Measurements from ENCODE around the gene CYTH2.
"Not testable (repeated sequence)": the region's sequence is repeated elsewhere in the genome, so short reads cannot be mapped to it uniquely, and the experiment has no call there.

The CYTH2 gene

DNA sequence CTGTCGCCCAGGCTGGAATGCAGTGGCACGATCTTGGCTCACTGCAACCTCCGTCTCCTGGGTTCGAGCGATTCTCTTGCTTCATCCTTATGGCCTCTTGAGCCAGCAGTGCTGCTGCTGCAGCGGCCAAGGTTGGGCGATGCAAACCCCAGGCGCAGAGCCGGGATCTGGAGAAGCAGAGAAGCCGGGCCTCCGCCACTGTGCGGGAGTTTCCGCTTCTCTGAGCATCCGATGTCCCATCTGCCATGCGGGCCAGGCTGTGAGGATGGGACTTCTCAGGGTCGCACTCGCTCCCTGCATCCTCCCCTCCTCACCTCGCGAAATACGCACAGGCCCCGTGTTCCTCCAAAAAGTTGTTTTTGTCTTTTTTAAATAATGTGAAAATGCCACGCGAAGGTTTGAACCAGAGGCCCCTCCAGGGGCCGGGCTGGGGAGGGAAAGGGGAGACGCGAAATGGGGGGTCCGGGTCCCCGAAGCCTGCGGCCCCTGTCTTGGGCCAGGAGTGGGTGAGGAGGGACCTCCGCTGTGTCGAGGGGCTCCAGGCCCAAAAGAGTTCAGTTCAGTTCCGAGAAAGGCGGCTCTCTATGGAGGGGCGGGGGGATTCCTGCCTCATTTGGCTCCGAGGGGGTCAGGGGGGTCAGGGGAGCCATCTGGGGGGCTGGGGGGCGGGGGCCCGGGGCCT, 15.9 kb downstream of the CYTH2 start:
- Histone ChIP-seq H3K9me3 (ENCODE audit: insufficient read depth, low read length, severe bottlenecking) (no peaks in the 10 kb centered on the region), H3K4me2 (ENCODE audit: insufficient read depth, low read length) (no peak overlapping the region), H3K4me1 (ENCODE audit: insufficient read depth, low read length) (peaks cover 3% of the 10 kb centered on the region; the same call in 1 of the 2 replicates), H3K4me3 (ENCODE audit: low read depth in 1 of 2, low read length in 2 of 2) (no peak overlapping the region), H3K27ac (ENCODE audit: low read length) (no peak overlapping the region), H3K27me3 (ENCODE audit: insufficient read depth, low read length, poor library complexity) (no peaks in the 10 kb centered on the region), H3K9ac (ENCODE audit: low read depth, low read length) (no peak overlapping the region), H3K79me2 (ENCODE audit: insufficient read depth, low read length) (no peaks in the 10 kb centered on the region), H4K20me1 (ENCODE audit: insufficient read depth, low read length) (peaks cover 14% of the 10 kb centered on the region), H3K36me3 (ENCODE audit: insufficient read depth, low read length) (peaks cover 10% of the 10 kb centered on the region), H2AFZ (ENCODE audit: low read depth, low read length) (no peak overlapping the region)
- ATAC-seq (ENCODE audit: insufficient read depth, low read depth) (no peak), DNase-seq (no peak)
- TF ChIP-seq, protein P1, sequence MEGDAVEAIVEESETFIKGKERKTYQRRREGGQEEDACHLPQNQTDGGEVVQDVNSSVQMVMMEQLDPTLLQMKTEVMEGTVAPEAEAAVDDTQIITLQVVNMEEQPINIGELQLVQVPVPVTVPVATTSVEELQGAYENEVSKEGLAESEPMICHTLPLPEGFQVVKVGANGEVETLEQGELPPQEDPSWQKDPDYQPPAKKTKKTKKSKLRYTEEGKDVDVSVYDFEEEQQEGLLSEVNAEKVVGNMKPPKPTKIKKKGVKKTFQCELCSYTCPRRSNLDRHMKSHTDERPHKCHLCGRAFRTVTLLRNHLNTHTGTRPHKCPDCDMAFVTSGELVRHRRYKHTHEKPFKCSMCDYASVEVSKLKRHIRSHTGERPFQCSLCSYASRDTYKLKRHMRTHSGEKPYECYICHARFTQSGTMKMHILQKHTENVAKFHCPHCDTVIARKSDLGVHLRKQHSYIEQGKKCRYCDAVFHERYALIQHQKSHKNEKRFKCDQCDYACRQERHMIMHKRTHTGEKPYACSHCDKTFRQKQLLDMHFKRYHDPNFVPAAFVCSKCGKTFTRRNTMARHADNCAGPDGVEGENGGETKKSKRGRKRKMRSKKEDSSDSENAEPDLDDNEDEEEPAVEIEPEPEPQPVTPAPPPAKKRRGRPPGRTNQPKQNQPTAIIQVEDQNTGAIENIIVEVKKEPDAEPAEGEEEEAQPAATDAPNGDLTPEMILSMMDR (IDR thresholded peaks at IDR 0.05; ENCODE audit: borderline replicate concordance, extremely low read depth, low read length, poor library complexity, severe bottlenecking) = no peak
- no peak for TF ChIP-seq EZH2 (IDR thresholded peaks at IDR 0.05; ENCODE audit: borderline replicate concordance, low read depth, low read length, severe bottlenecking)

GRCh38 chr19:48486706-48487105, 17.5 kb downstream of the CYTH2 start:
- not testable (repeated sequence) for H2AFZ ChIP-seq (ENCODE audit: low read depth, low read length); H3K27me3 ChIP-seq (ENCODE audit: insufficient read depth, low read length, poor library complexity); H3K4me2 ChIP-seq (ENCODE audit: insufficient read depth, low read length); DNase-seq; H3K9me3 ChIP-seq (ENCODE audit: insufficient read depth, low read length, severe bottlenecking); H3K9ac ChIP-seq (ENCODE audit: low read depth, low read length); ATAC-seq (ENCODE audit: insufficient read depth, low read depth); H3K4me3 ChIP-seq (ENCODE audit: low read depth in 1 of 2, low read length in 2 of 2); H3K36me3 ChIP-seq (ENCODE audit: insufficient read depth, low read length); H3K79me2 ChIP-seq (ENCODE audit: insufficient read depth, low read length); H3K27ac ChIP-seq (ENCODE audit: low read length)
- H3K4me1 ChIP-seq (ENCODE audit: insufficient read depth, low read length) = peaks cover 15% of the 10 kb centered on the region
- peaks cover 10% of the 10 kb centered on the region for H4K20me1 ChIP-seq (ENCODE audit: insufficient read depth, low read length)

DNA sequence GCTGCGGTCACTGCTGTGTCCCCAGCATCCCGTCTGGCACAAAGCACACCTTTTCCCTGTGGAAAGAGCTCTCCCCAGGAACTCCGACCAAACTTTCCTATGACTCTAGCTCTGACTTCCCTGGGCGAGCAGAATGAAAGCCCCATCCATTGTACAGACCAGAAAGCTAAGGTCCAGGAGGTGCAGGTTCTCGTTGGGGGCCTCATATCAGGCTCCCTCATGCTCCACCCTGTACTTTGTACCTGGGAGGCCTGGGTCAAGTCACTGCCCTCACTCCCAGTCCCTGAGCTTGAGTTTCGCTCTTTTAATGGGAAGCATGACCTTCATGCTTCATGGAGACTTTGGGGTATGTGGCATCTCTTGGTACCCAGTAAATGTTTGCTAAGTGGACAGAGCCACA, 18.4 kb downstream of the CYTH2 start:
- no peak for TF ChIP-seq EZH2 (IDR thresholded peaks at IDR 0.05; ENCODE audit: borderline replicate concordance, low read depth, low read length, severe bottlenecking)
- H3K9me3 ChIP-seq (ENCODE audit: insufficient read depth, low read length, severe bottlenecking) = no peaks in the 10 kb centered on the region
- H3K36me3 ChIP-seq (ENCODE audit: insufficient read depth, low read length) = no peaks in the 10 kb centered on the region
- H3K9ac ChIP-seq (ENCODE audit: low read depth, low read length) = no peak overlapping the region
- no peaks in the 10 kb centered on the region for H3K79me2 ChIP-seq (ENCODE audit: insufficient read depth, low read length)
- H3K4me2 ChIP-seq (ENCODE audit: insufficient read depth, low read length) = no peak overlapping the region
- no peak for DNase-seq
- H4K20me1 ChIP-seq (ENCODE audit: insufficient read depth, low read length) = peaks cover 7% of the 10 kb centered on the region
- no peaks in the 10 kb centered on the region for H3K27me3 ChIP-seq (ENCODE audit: insufficient read depth, low read length, poor library complexity)
- no peak overlapping the region for H3K4me3 ChIP-seq (ENCODE audit: low read depth in 1 of 2, low read length in 2 of 2)
- H3K4me1 ChIP-seq (ENCODE audit: insufficient read depth, low read length) = peaks cover 24% of the 10 kb centered on the region
- H3K27ac ChIP-seq (ENCODE audit: low read length) = no peak overlapping the region
- no peak overlapping the region for H2AFZ ChIP-seq (ENCODE audit: low read depth, low read length)
- ATAC-seq (ENCODE audit: insufficient read depth, low read depth) = no peak

- Histone ChIP-seq H3K4me3 (ENCODE audit: low read depth in 1 of 2, low read length in 2 of 2) (no peak overlapping the region), H2AFZ (ENCODE audit: low read depth, low read length) (no peak overlapping the region)
These were observed 18.8 kb downstream of the CYTH2 start for GRCh38 chr19:48487948-48488347.

GRCh38 chr19:48488478-48488877, 19.3 kb downstream of the CYTH2 start:
- not testable (repeated sequence) for H3K27ac ChIP-seq (ENCODE audit: low read length); H3K4me3 ChIP-seq (ENCODE audit: low read depth in 1 of 2, low read length in 2 of 2); DNase-seq; H3K27me3 ChIP-seq (ENCODE audit: insufficient read depth, low read length, poor library complexity); H3K36me3 ChIP-seq (ENCODE audit: insufficient read depth, low read length); H3K4me2 ChIP-seq (ENCODE audit: insufficient read depth, low read length); ATAC-seq (ENCODE audit: insufficient read depth, low read depth); H3K9me3 ChIP-seq (ENCODE audit: insufficient read depth, low read length, severe bottlenecking); H3K9ac ChIP-seq (ENCODE audit: low read depth, low read length); H4K20me1 ChIP-seq (ENCODE audit: insufficient read depth, low read length); H2AFZ ChIP-seq (ENCODE audit: low read depth, low read length); H3K79me2 ChIP-seq (ENCODE audit: insufficient read depth, low read length)
- peaks cover 24% of the 10 kb centered on the region for H3K4me1 ChIP-seq (ENCODE audit: insufficient read depth, low read length)

More at GRCh38 chr19:48487948-48488347, 18.8 kb downstream of the CYTH2 start:
- no peak for DNase-seq
- peaks cover 7% of the 10 kb centered on the region for H4K20me1 ChIP-seq (ENCODE audit: insufficient read depth, low read length)
- H3K9ac ChIP-seq (ENCODE audit: low read depth, low read length) = no peak overlapping the region
- H3K36me3 ChIP-seq (ENCODE audit: insufficient read depth, low read length) = no peaks in the 10 kb centered on the region
- no peak for ATAC-seq (ENCODE audit: insufficient read depth, low read depth)
- H3K4me2 ChIP-seq (ENCODE audit: insufficient read depth, low read length) = no peak overlapping the region
- H3K79me2 ChIP-seq (ENCODE audit: insufficient read depth, low read length) = no peaks in the 10 kb centered on the region
- TF ChIP-seq EZH2 (IDR thresholded peaks at IDR 0.05; ENCODE audit: borderline replicate concordance, low read depth, low read length, severe bottlenecking) = no peak
- TF ChIP-seq, protein P1 (IDR thresholded peaks at IDR 0.05; ENCODE audit: borderline replicate concordance, extremely low read depth, low read length, poor library complexity, severe bottlenecking) = no peak
- H3K4me1 ChIP-seq (ENCODE audit: insufficient read depth, low read length) = peaks cover 24% of the 10 kb centered on the region
- no peaks in the 10 kb centered on the region for H3K27me3 ChIP-seq (ENCODE audit: insufficient read depth, low read length, poor library complexity)
- no peak overlapping the region for H3K27ac ChIP-seq (ENCODE audit: low read length)
- no peaks in the 10 kb centered on the region for H3K9me3 ChIP-seq (ENCODE audit: insufficient read depth, low read length, severe bottlenecking)
